HG03521 (cell line): Measurements from ENCODE around the gene ZC3H18.

Experiments used
- ATAC-seq: cut with Tn5 transposase; IDR thresholded peaks from one replicate; pipeline ENCODE4 v1.9.1; 2021; ENCODE audit warnings: mild to moderate bottlenecking, moderate library complexity; ENCODE audit not compliant: unreplicated experiment

ZC3H18 gene

GRCh38 chr16:88636488-88637265, 66.5 kb downstream of the ZC3H18 start:
- no peak for ATAC-seq

GRCh38 chr16:88638323-88639230, 68.4 kb downstream of the ZC3H18 start, which contains the start of gene IL17C:
Gene IL17C, plus strand, starts transcription at chr16:88638572. Its CDS starts 70 bp downstream, at chr16:88638642.
- ATAC-seq, result no peak

GRCh38 chr16:88639231-88640038, 69.2 kb downstream of the ZC3H18 start:
- ATAC-seq, result no peak

GRCh38 chr16:88640039-88640495, 69.9 kb downstream of the ZC3H18 start:
- ATAC-seq, result no peak

- no peak for ATAC-seq
These were observed 70.5 kb downstream of the ZC3H18 start for GRCh38 chr16:88640498-88641247.

GRCh38 chr16:88642881-88643643, 72.9 kb downstream of the ZC3H18 start:
- ATAC-seq, result no peak

GRCh38 chr16:88643644-88643932, 73.4 kb downstream of the ZC3H18 start:
- ATAC-seq, result no peak

- no peak for ATAC-seq
These were observed 75.3 kb downstream of the ZC3H18 start for GRCh38 chr16:88645455-88645854.

- ATAC-seq, result no peak
These were observed 75.7 kb downstream of the ZC3H18 start for GRCh38 chr16:88645941-88646340.

- no peak for ATAC-seq
These were observed 76.3 kb downstream of the ZC3H18 start for GRCh38 chr16:88646345-88647034.

- no peak for ATAC-seq
These were observed 77.2 kb downstream of the ZC3H18 start for GRCh38 chr16:88647178-88648070.

- ATAC-seq, result no peak
These were observed 79.2 kb downstream of the ZC3H18 start for GRCh38 chr16:88649195-88649923.

GRCh38 chr16:88649924-88650748, 79.9 kb downstream of the ZC3H18 start:
- peak; percentile 13 for ATAC-seq

- ATAC-seq, result peak; percentile 71
These were observed 80.6 kb downstream of the ZC3H18 start, which contains the start of gene CYBA for GRCh38 chr16:88650749-88651275. Gene CYBA, minus strand, starts transcription at chr16:88651053. Its CDS starts 40 bp downstream, at chr16:88651013.

GRCh38 chr16:88651276-88651988, 81.2 kb downstream of the ZC3H18 start:
- ATAC-seq, result peak; percentile 66
